Measurements from ENCODE around the gene POU2F3. TPM values are rescaled to one million over a fixed set of nuclear protein-coding genes. Genes with fewer than 3 reads are reported as not detected.

Gene POU2F3
- total RNA-seq, result 100 to 1,000 TPM in 2 of 4 donors, 10 to 100 TPM in 2; 58.2 to 219 (median 105) TPM

GRCh38 chr11:120239713-120240640, at the start of gene POU2F3:
Gene POU2F3, plus strand, starts transcription at chr11:120240140. Its CDS starts 204 bp downstream, at chr11:120240344.
- Histone ChIP-seq H3K27me3 (peaks cover 34% of the 10 kb centered on the region), H3K9me3 (no peaks in the 10 kb centered on the region), H3K4me1 (peaks cover 55% of the 10 kb centered on the region), H3K4me3 (peak within 1 kb of the TSS; percentile 46), H3K36me3 (no peaks in the 10 kb centered on the region), H3K27ac (peak within 1 kb of the TSS; percentile 82)
- WGBS, result 8% methylated on average over 24 of the region's 66 CpGs
- TF ChIP-seq EP300 (IDR thresholded peaks at IDR 0.05) (no peak), POLR2A (IDR thresholded peaks at IDR 0.05) (no peak), POLR2AphosphoS5 (IDR thresholded peaks at IDR 0.05) (no peak)
- TF ChIP-seq, protein P1, sequence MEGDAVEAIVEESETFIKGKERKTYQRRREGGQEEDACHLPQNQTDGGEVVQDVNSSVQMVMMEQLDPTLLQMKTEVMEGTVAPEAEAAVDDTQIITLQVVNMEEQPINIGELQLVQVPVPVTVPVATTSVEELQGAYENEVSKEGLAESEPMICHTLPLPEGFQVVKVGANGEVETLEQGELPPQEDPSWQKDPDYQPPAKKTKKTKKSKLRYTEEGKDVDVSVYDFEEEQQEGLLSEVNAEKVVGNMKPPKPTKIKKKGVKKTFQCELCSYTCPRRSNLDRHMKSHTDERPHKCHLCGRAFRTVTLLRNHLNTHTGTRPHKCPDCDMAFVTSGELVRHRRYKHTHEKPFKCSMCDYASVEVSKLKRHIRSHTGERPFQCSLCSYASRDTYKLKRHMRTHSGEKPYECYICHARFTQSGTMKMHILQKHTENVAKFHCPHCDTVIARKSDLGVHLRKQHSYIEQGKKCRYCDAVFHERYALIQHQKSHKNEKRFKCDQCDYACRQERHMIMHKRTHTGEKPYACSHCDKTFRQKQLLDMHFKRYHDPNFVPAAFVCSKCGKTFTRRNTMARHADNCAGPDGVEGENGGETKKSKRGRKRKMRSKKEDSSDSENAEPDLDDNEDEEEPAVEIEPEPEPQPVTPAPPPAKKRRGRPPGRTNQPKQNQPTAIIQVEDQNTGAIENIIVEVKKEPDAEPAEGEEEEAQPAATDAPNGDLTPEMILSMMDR (IDR thresholded peaks at IDR 0.05), result no peak
- DNase-seq (ENCODE audit: low spot score in 2 of 2), result no peak

- 95% methylated on average over 4 of the region's 4 CpGs for WGBS
- Histone ChIP-seq H3K36me3 (no peaks in the 10 kb centered on the region), H3K4me1 (peaks cover 21% of the 10 kb centered on the region), H3K9me3 (no peaks in the 10 kb centered on the region), H3K27me3 (no peaks in the 10 kb centered on the region), H3K4me3 (no peak overlapping the region), H3K27ac (no peak overlapping the region)
- no peak for DNase-seq (ENCODE audit: low spot score in 2 of 2)
- TF ChIP-seq EP300 (IDR thresholded peaks at IDR 0.05) (no peak), POLR2A (IDR thresholded peaks at IDR 0.05) (no peak), POLR2AphosphoS5 (IDR thresholded peaks at IDR 0.05) (no peak)
- TF ChIP-seq, protein P1 (IDR thresholded peaks at IDR 0.05), result no peak
Observed at GRCh38 chr11:120191058-120191457, 48.9 kb upstream of the POU2F3 start.

- Histone ChIP-seq H3K27me3 (no peaks in the 10 kb centered on the region), H3K36me3 (no peaks in the 10 kb centered on the region), H3K4me3 (no peak overlapping the region), H3K9me3 (no peaks in the 10 kb centered on the region), H3K4me1 (peaks cover 20% of the 10 kb centered on the region), H3K27ac (no peak overlapping the region)
- DNase-seq (ENCODE audit: low spot score in 2 of 2), result no peak
- 66% methylated on average over 7 of the region's 15 CpGs for WGBS
- TF ChIP-seq EP300 (IDR thresholded peaks at IDR 0.05) (no peak), POLR2A (IDR thresholded peaks at IDR 0.05) (no peak), POLR2AphosphoS5 (IDR thresholded peaks at IDR 0.05) (no peak)
- TF ChIP-seq, protein P1 (IDR thresholded peaks at IDR 0.05), result no peak
Observed at GRCh38 chr11:120192831-120193625, 46.9 kb upstream of the POU2F3 start.

DNA sequence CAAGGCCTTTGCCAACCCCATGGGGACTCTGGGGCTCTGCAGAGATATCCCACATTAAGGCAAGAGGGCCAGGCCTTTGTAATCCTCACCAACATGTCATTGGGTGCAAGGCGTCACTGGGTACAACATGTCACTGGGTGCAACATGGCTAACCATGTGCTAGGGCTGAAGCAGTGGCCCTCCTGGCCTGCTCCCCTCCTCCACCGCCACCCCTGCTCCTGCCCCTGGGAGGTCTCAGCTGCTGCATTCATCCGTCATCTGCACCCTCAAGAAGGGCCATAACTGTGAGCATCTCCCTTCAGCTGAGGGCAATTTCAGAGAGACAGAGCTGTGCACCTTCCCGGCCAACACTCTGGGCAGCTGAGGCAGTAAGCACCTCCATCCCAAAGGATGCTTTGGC, 45.8 kb upstream of the POU2F3 start:
- Histone ChIP-seq H3K36me3 (no peaks in the 10 kb centered on the region), H3K9me3 (no peaks in the 10 kb centered on the region), H3K27ac (no peak overlapping the region), H3K4me1 (peaks cover 27% of the 10 kb centered on the region), H3K4me3 (no peak overlapping the region), H3K27me3 (no peaks in the 10 kb centered on the region)
- 100% methylated on average over 3 of the region's 4 CpGs for WGBS
- DNase-seq (ENCODE audit: low spot score in 2 of 2), result no peak
- no peak for TF ChIP-seq POLR2A (IDR thresholded peaks at IDR 0.05)
- TF ChIP-seq, protein P1 (IDR thresholded peaks at IDR 0.05), result no peak
- no peak for TF ChIP-seq EP300 (IDR thresholded peaks at IDR 0.05)
- no peak for TF ChIP-seq POLR2AphosphoS5 (IDR thresholded peaks at IDR 0.05)
